Activated CD8-positive, alpha-beta T cell treated with anti-CD3 and anti-CD28 coated beads for 36 hours (primary cell): Measurements from ENCODE around the gene CACNG4. TPM values are rescaled to one million over a fixed set of nuclear protein-coding genes. Genes with fewer than 3 reads are reported as not detected.

Experiments used
- ATAC-seq: fragments of 200-7000 bp; cut with Tn5 transposase; one replicate; pipeline ENCODE4 v1.10.0; 2021; ENCODE audit warnings: mild to moderate bottlenecking, moderate library complexity
- CTCF ChIA-PET: fragments of 350-600 bp; sonication (Branson Sonifier 250); formaldehyde crosslinking; loops from one replicate; lab custom pipeline; 2021; ENCODE audit warnings: antibody characterized with exemption; lab: Charles Lee
- POLR2A ChIA-PET: fragments of 350-600 bp; sonication (Branson Sonifier 250); formaldehyde crosslinking; loops from one replicate; lab custom pipeline; 2021; ENCODE audit warnings: antibody characterized with exemption; lab: Charles Lee
- DNase-seq: peaks from one replicate; pipeline ENCODE4 v3.0.0-alpha.2; 2020
- H3K27ac Mint-ChIP-seq: one replicate; pipeline ENCODE4 v1.8.0; 2021; ENCODE audit warnings: mild to moderate bottlenecking, mixed read lengths
- H3K27me3 Mint-ChIP-seq: one replicate; pipeline ENCODE4 v1.8.0; 2021; ENCODE audit warnings: mixed read lengths
- H3K36me3 Mint-ChIP-seq: one replicate; pipeline ENCODE4 v1.8.0; 2021; ENCODE audit warnings: low read depth, mixed read lengths
- H3K4me1 Mint-ChIP-seq: one replicate; pipeline ENCODE4 v1.8.0; 2021; ENCODE audit warnings: low read depth, mixed read lengths
- H3K4me3 Mint-ChIP-seq: one replicate; pipeline ENCODE4 v1.8.0; 2021; ENCODE audit warnings: mild to moderate bottlenecking, moderate library complexity, mixed read lengths
- H3K9me3 Mint-ChIP-seq: one replicate; pipeline ENCODE4 v1.8.0; 2021; ENCODE audit warnings: mixed read lengths
- intact Hi-C: fragments of 100-400 bp; cut with micrococcal nuclease; formaldehyde crosslinking; loops from one replicate; pipeline ENCODE4 v1.10.0; 2022
- total RNA-seq, 2 experiments: library from RNA; stranded (reverse); gene quantifications; one replicate each; pipeline ENCODE4 v1.2.3, GENCODE V29; 2021
- TF ChIP-seq, protein P1 (sequence below): fragments of 200-600 bp; IDR thresholded peaks from one replicate; pipeline ENCODE4 v1.8.0; 2022; ENCODE audit warnings: antibody characterized with exemption, mild to moderate bottlenecking

The CACNG4 gene
- total RNA-seq, 2 experiments from 2014 or later = not detected

DNA sequence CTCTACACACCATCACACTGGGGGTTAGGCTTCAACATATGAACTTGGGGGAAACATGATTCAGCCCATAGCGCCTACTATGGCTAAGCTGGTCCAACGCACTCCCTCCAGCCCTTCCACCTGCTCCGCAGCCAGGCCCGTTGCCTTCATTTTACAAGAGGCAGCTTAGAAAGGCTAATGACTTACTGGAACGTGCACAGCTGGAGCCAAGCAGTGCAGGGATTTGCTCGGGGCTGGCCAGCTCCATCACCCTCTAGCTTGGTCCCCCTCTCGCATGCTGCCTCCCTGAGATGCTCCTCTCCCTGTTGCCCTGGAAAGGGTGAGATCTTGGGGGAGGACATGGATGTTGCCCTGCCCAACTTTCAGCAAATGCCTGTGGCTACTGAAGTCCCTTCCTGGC is 77.0 kb downstream of the CACNG4 start:
- TF ChIP-seq, protein P1, sequence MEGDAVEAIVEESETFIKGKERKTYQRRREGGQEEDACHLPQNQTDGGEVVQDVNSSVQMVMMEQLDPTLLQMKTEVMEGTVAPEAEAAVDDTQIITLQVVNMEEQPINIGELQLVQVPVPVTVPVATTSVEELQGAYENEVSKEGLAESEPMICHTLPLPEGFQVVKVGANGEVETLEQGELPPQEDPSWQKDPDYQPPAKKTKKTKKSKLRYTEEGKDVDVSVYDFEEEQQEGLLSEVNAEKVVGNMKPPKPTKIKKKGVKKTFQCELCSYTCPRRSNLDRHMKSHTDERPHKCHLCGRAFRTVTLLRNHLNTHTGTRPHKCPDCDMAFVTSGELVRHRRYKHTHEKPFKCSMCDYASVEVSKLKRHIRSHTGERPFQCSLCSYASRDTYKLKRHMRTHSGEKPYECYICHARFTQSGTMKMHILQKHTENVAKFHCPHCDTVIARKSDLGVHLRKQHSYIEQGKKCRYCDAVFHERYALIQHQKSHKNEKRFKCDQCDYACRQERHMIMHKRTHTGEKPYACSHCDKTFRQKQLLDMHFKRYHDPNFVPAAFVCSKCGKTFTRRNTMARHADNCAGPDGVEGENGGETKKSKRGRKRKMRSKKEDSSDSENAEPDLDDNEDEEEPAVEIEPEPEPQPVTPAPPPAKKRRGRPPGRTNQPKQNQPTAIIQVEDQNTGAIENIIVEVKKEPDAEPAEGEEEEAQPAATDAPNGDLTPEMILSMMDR = no peak
- H3K4me1 Mint-ChIP-seq = no peaks in the 10 kb centered on the region
- DNase-seq (no peak), ATAC-seq (no peak)
- ChIA-PET CTCF (no interaction called here), POLR2A (no interaction called here)
- peaks cover 2% of the 10 kb centered on the region for H3K27me3 Mint-ChIP-seq
- H3K9me3 Mint-ChIP-seq = no peaks in the 10 kb centered on the region
- intact Hi-C loops = no loop called here
- H3K36me3 Mint-ChIP-seq = no peaks in the 10 kb centered on the region
- H3K27ac Mint-ChIP-seq = no peak overlapping the region
- H3K4me3 Mint-ChIP-seq = no peak overlapping the region

DNA sequence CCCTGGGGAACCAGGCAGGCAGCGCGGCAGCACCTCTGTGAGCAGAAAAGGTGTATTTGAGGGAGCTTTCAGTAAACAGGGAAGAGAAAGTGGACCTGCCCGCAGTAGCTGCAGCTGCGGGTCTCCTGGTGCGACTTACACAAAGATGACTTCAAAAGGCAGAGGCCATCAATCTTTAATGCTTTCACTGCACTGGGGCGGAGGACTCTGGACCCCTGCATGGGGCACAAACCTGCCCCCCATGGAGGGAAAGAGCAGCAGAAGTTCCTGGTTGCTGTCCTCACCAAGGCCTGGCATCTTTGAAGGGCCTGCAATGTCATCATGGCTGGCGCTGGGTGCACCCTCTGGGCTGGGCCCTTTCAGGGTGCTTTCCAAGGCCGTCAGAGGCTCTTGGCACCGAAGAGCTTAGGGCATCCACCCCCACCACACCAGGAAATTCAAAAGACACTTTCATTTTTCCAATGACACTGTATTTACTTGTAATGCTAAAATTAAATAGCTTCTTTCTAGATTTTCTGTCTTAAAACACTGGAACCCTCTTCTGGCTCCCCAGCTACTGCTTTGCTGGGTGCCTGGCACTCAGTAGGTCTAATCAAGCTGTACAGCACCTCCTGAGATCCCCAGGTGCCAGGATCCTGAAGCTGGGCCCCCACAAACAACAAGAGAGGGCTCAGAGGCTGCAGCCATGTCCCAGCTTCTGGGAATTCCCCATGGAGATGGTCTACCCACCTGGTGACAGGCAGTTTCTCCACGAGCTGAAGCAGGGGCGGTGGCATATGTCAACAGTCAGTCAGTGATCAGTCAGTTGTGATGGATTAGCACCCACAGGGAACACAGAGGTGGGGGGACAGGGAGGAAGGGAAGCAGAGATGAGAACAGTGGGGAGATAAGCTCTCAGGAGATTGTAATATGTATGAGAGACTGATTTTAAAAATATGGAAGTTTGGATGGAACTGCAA is 77.7 kb downstream of the CACNG4 start:
- H3K36me3 Mint-ChIP-seq = no peaks in the 10 kb centered on the region
- H3K27ac Mint-ChIP-seq = no peak overlapping the region
- CTCF ChIA-PET = no interaction called here
- DNase-seq = no peak
- no peaks in the 10 kb centered on the region for H3K9me3 Mint-ChIP-seq
- H3K27me3 Mint-ChIP-seq = peaks cover 2% of the 10 kb centered on the region
- no peaks in the 10 kb centered on the region for H3K4me1 Mint-ChIP-seq
- intact Hi-C loops = no loop called here
- no peak overlapping the region for H3K4me3 Mint-ChIP-seq
- TF ChIP-seq, protein P1 = no peak
- no peak for ATAC-seq
- POLR2A ChIA-PET = interaction anchor here (0.6 to 1.0 kb wide), 2 partner anchors 16 to 58 kb away, joined by 3 read pairs; no protein-coding TSS in a partner anchor

DNA sequence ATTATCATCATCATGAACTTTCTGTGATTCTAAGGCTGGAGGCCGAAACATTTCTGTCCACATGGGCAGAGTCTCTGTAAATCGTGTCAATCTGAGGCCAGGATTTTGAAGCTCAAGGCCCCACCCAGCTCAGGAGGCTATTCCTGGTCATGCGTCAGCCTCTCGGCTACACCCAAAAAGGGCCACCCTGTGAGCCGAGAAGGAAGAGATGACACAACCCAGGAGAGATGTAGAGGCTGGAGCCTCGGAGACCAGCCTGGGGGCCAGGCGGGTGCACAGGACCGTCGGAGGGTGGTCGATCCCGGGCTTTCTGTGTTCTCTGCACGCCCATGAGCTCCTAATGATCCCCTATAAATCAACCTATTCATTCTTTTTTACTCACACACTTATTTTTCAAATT is 78.8 kb downstream of the CACNG4 start:
- intact Hi-C loops = no loop called here
- CTCF ChIA-PET = no interaction called here
- peaks cover 2% of the 10 kb centered on the region for H3K27me3 Mint-ChIP-seq
- TF ChIP-seq, protein P1 = no peak
- no peak overlapping the region for H3K4me3 Mint-ChIP-seq
- POLR2A ChIA-PET = interaction anchor here (1.0 kb wide), 1 partner anchor 15 kb away, joined by 3 read pairs; no protein-coding TSS in a partner anchor
- no peak for DNase-seq
- ATAC-seq = no peak
- no peak overlapping the region for H3K27ac Mint-ChIP-seq
- H3K36me3 Mint-ChIP-seq = peaks cover 3% of the 10 kb centered on the region
- H3K9me3 Mint-ChIP-seq = peaks cover under 1% of the 10 kb centered on the region
- H3K4me1 Mint-ChIP-seq = no peaks in the 10 kb centered on the region

DNA sequence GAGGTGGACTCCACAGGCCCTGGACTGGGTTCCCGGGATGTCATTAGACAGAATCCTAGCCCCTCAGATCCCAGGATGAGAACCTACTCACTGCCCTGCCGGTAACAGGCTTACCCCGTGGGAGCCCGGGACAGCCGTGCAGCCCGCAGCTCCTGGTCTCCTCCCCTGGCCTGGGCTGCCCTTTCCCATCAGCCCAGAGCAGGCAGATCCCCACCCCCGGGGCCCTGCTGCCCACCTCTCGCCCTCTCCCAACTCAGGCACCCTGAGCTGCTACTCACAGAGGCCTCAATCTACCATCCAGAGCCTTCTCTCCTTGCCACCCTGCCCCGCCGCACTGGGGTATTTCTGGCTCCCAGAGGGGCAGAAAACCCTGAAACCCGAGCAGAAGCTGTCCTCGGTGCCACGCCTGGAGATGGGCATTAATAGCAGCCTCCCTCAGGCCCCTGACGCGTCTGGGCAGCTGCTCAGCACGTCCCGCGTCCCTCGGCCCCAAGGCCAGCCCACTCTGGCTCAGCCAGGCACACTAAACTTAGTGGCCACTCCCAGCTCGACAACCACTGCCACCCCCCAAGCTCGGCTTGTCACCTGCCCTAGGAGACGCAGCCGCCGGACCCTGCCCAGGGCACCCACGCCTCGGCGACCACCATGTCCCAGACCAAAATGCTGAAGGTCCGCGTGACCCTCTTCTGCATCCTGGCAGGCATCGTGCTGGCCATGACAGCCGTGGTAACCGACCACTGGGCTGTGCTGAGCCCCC is 79.7 kb downstream of the CACNG4 start, which contains the start of gene CACNG1:
TSS of gene CACNG1 (plus strand) at position 539 of the 757 bp plus-strand sequence. CDS start at position 646, 107 bp downstream.
- TF ChIP-seq, protein P1 = no peak
- Mint-ChIP-seq H3K27me3 (peaks cover 2% of the 10 kb centered on the region), H3K9me3 (peaks cover 8% of the 10 kb centered on the region), H3K4me1 (no peaks in the 10 kb centered on the region), H3K4me3 (no peak within 1 kb of the TSS), H3K27ac (no peak within 1 kb of the TSS), H3K36me3 (peaks cover 7% of the 10 kb centered on the region)
- CTCF ChIA-PET = no interaction called here
- POLR2A ChIA-PET = no interaction called here
- ATAC-seq (no peak), DNase-seq (no peak)
- intact Hi-C loops = no loop called here
